ENCODE data around the gene MAML2. TPM values are rescaled to one million over a fixed set of nuclear protein-coding genes. Genes with fewer than 3 reads are reported as not detected.

Gene MAML2
- total and polyA plus RNA-seq, 4 donors: 3.8 to 41.8 (median 13.7) TPM

DNA sequence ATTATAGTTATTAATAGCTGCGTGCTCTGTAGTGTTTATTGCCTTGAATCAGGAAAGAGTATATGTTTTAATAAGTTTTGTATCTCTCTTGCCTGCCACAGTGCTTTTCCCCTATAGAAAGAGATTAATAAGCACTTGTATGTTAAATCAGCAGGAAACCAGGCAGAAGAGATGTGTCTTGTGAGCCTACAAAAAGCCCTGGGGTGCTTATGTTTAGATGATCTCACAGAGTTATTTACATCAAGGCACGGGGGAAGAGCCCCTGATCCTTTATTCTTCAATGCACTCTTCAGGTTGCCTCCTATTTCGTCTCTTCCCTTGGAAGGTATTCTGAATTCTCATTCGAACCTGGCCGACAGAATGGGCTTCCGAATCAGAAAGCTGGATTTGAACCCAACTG, 183.0 kb downstream of the MAML2 start:
- no peak for ATAC-seq (ENCODE audit: insufficient read depth, low FRiP score)
- TF ChIP-seq, protein P1, sequence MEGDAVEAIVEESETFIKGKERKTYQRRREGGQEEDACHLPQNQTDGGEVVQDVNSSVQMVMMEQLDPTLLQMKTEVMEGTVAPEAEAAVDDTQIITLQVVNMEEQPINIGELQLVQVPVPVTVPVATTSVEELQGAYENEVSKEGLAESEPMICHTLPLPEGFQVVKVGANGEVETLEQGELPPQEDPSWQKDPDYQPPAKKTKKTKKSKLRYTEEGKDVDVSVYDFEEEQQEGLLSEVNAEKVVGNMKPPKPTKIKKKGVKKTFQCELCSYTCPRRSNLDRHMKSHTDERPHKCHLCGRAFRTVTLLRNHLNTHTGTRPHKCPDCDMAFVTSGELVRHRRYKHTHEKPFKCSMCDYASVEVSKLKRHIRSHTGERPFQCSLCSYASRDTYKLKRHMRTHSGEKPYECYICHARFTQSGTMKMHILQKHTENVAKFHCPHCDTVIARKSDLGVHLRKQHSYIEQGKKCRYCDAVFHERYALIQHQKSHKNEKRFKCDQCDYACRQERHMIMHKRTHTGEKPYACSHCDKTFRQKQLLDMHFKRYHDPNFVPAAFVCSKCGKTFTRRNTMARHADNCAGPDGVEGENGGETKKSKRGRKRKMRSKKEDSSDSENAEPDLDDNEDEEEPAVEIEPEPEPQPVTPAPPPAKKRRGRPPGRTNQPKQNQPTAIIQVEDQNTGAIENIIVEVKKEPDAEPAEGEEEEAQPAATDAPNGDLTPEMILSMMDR (IDR thresholded peaks at IDR 0.05; ENCODE audit: control extremely low read depth, extremely low read depth): no peak
- H3K27me3 ChIP-seq (ENCODE audit: control insufficient read depth in 3 of 3, insufficient read depth in 3 of 3, low read length in 2 of 3): no peaks in the 10 kb centered on the region
- H3K9me3 ChIP-seq (ENCODE audit: control insufficient read depth in 4 of 4, insufficient read depth in 3 of 4, low read length in 3 of 4): no peaks in the 10 kb centered on the region
- H3K36me3 ChIP-seq (ENCODE audit: control insufficient read depth in 4 of 4, insufficient read depth in 4 of 4, low read length in 4 of 4): no peaks in the 10 kb centered on the region
- H3K27ac ChIP-seq (ENCODE audit: low read depth in 1 of 2, low read length in 1 of 2): no peak overlapping the region
- WGBS, 2 donors: 65 to 85% methylated on average over 6 of the region's 6 CpGs
- peaks cover 6 to 55% (median 10%) of the 10 kb centered on the region in 5 donors for H3K4me1 ChIP-seq (ENCODE audit: control insufficient read depth in 5 of 5, insufficient read depth in 5 of 5, low read length in 5 of 5)
- DNase-seq: no peak
- no peak overlapping the region for H3K4me3 ChIP-seq
- H3K9ac ChIP-seq (ENCODE audit: insufficient read depth in 1 of 2, low read length in 2 of 2): no peak overlapping the region

DNA sequence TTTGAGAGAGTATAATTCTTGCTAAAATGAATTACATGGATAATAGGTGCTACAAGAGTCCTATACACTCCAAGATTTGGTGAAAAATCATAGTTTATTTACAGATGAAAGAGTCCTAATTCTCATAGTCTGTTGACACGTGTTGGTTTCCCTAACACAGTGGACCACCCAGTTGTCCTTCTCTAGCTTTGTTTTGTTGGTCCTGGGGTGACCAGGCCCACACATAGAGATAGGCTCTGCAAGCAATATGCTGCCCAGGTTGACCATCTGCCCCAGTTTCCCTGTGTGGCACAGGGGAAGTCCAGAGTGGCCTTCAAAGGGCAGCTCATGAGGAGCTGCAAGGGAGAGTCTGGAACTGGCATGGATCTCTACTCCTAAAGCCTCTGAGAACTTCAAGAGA, 184.9 kb downstream of the MAML2 start:
- Histone ChIP-seq H3K9me3 (ENCODE audit: control insufficient read depth in 4 of 4, insufficient read depth in 3 of 4, low read length in 3 of 4) (no peaks in the 10 kb centered on the region), H3K9ac (ENCODE audit: insufficient read depth in 1 of 2, low read length in 2 of 2) (no peak overlapping the region), H3K36me3 (ENCODE audit: control insufficient read depth in 4 of 4, insufficient read depth in 4 of 4, low read length in 4 of 4) (no peaks in the 10 kb centered on the region), H3K4me3 (no peak overlapping the region), H3K4me1 (ENCODE audit: control insufficient read depth in 5 of 5, insufficient read depth in 5 of 5, low read length in 5 of 5) (peaks cover 9 to 63% (median 19%) of the 10 kb centered on the region in 5 donors), H3K27me3 (ENCODE audit: control insufficient read depth in 3 of 3, insufficient read depth in 3 of 3, low read length in 2 of 3) (no peaks in the 10 kb centered on the region), H3K27ac (ENCODE audit: low read depth in 1 of 2, low read length in 1 of 2) (peak overlapping the region in 1 of 2 donors; percentile 52)
- TF ChIP-seq, protein P1 (IDR thresholded peaks at IDR 0.05; ENCODE audit: control extremely low read depth, extremely low read depth): no peak
- DNase-seq (no peak), ATAC-seq (ENCODE audit: insufficient read depth, low FRiP score) (no peak)
- WGBS, 2 donors: 61 to 69% methylated on average over 1 of the region's 1 CpG

DNA sequence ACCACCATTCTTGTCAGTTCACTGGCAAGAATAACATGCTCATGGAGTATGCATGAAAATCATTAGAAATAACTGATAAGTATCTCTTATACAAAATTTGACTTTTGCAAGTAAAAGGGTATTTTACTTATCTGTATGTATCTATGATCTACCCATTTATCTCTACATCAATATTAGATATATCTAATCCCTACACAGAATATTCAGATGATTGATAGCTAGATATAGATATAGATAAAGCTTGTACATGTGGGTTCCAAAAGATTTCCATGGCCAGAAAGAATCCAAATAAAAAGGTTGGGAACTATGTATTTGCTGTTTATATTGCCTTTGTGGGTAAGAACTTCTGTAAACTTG, 185.5 kb downstream of the MAML2 start:
- Histone ChIP-seq H3K27ac (ENCODE audit: low read depth in 1 of 2, low read length in 1 of 2) (peak overlapping the region; percentile 42 to 85), H3K27me3 (ENCODE audit: control insufficient read depth in 3 of 3, insufficient read depth in 3 of 3, low read length in 2 of 3) (no peaks in the 10 kb centered on the region), H3K36me3 (ENCODE audit: control insufficient read depth in 4 of 4, insufficient read depth in 4 of 4, low read length in 4 of 4) (no peaks in the 10 kb centered on the region), H3K9me3 (ENCODE audit: control insufficient read depth in 4 of 4, insufficient read depth in 3 of 4, low read length in 3 of 4) (no peaks in the 10 kb centered on the region), H3K4me3 (no peak overlapping the region), H3K4me1 (ENCODE audit: control insufficient read depth in 5 of 5, insufficient read depth in 5 of 5, low read length in 5 of 5) (peaks cover 9 to 61% (median 19%) of the 10 kb centered on the region in 5 donors), H3K9ac (ENCODE audit: insufficient read depth in 1 of 2, low read length in 2 of 2) (no peak overlapping the region)
- no peak for DNase-seq
- ATAC-seq (ENCODE audit: insufficient read depth, low FRiP score): no peak
- TF ChIP-seq, protein P1 (IDR thresholded peaks at IDR 0.05; ENCODE audit: control extremely low read depth, extremely low read depth): no peak

DNA sequence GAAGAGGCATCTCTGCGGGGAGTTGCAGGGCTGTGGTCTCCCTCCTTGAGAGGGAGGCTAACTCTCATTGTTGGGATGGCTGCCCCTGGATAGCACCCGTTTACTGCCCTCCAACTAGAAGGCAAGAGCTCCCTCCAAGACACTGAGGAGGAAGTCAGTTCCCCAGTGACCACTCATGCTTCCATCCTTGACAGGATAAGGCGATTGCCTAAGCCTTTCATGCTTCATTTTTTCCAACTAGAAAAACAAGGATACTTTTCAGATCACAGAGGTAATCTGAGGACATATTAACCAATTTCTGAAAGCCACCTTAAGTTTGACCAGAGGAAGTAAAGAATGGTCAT, 186.6 kb downstream of the MAML2 start:
- ATAC-seq (ENCODE audit: insufficient read depth, low FRiP score): no peak
- Histone ChIP-seq H3K4me1 (ENCODE audit: control insufficient read depth in 5 of 5, insufficient read depth in 5 of 5, low read length in 5 of 5) (peaks cover 9 to 52% (median 19%) of the 10 kb centered on the region in 5 donors), H3K9ac (ENCODE audit: insufficient read depth in 1 of 2, low read length in 2 of 2) (peak overlapping the region in 1 of 2 donors; percentile 42), H3K36me3 (ENCODE audit: control insufficient read depth in 4 of 4, insufficient read depth in 4 of 4, low read length in 4 of 4) (no peaks in the 10 kb centered on the region), H3K4me3 (no peak overlapping the region), H3K9me3 (ENCODE audit: control insufficient read depth in 4 of 4, insufficient read depth in 3 of 4, low read length in 3 of 4) (no peaks in the 10 kb centered on the region), H3K27me3 (ENCODE audit: control insufficient read depth in 3 of 3, insufficient read depth in 3 of 3, low read length in 2 of 3) (no peaks in the 10 kb centered on the region), H3K27ac (ENCODE audit: low read depth in 1 of 2, low read length in 1 of 2) (peak overlapping the region; percentile 85 to 90)
- no peak for DNase-seq
- TF ChIP-seq, protein P1 (IDR thresholded peaks at IDR 0.05; ENCODE audit: control extremely low read depth, extremely low read depth): no peak
- WGBS, 2 donors: 35 to 42% methylated on average over 3 of the region's 3 CpGs
